Measurements from ENCODE around the gene GATA5. TPM values are rescaled to one million over a fixed set of nuclear protein-coding genes. Genes with fewer than 3 reads are reported as not detected.

Gene GATA5
- polyA plus RNA-seq, 1 donor from 2014 or later, result not detected

DNA sequence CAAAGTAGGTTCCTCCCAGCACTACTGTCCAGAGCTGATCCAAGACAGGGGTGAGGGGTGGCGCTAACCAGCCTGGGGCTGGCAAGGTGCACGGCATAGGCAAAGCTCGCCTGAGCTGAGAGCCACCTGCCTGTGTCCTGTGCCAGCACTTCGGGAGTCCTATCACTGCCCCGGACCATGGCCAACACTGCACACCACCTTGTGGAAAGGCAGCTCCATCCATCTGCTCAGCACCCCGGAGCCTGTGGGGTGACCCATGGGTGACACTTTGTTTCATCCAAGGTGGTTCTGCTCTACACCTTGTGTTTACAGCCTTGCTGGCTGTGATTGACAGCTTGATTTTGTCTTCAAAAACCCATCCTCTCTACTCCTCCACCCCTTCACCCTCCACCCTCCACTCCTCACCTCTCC, 32.9 kb upstream of the GATA5 start:
- Histone ChIP-seq H4K20me1 (ENCODE audit: insufficient read depth) (no peaks in the 10 kb centered on the region), H3K36me3 (ENCODE audit: insufficient read depth, low read length) (no peaks in the 10 kb centered on the region), H3K9ac (ENCODE audit: low read length) (no peak overlapping the region), H2AFZ (ENCODE audit: low read depth, low read length) (no peak overlapping the region), H3K9me2 (ENCODE audit: insufficient read depth, low read length) (no peaks in the 10 kb centered on the region), H3K27ac (ENCODE audit: low read length) (no peak overlapping the region), H3F3A (ENCODE audit: insufficient read depth, low read length, poor library complexity, severe bottlenecking) (no peaks in the 10 kb centered on the region), H3K4me3 (ENCODE audit: low read length) (no peak overlapping the region), H3K27me3 (ENCODE audit: insufficient read depth, low read depth, low read length) (no peaks in the 10 kb centered on the region), H3K9me3 (ENCODE audit: low read length) (no peaks in the 10 kb centered on the region), H3K4me2 (ENCODE audit: low read length) (no peak overlapping the region), H3K79me2 (replicated peaks; ENCODE audit: insufficient read depth, low read length) (no peaks in the 10 kb centered on the region)
- TF ChIP-seq POLR2AphosphoS5 (IDR thresholded peaks at IDR 0.05), result no peak
- no peak for TF ChIP-seq CTCF (IDR thresholded peaks at IDR 0.05; ENCODE audit: poor library complexity, severe bottlenecking)
- TF ChIP-seq EP300 (conservative IDR thresholded peaks at IDR 0.05; ENCODE audit: poor library complexity, severe bottlenecking), result no peak
- no peak for TF ChIP-seq TAF1 (IDR thresholded peaks at IDR 0.05; ENCODE audit: low read depth)
- TF ChIP-seq REST (IDR thresholded peaks at IDR 0.05; ENCODE audit: borderline replicate concordance), result no peak
- no peak for TF ChIP-seq MXI1 (conservative IDR thresholded peaks at IDR 0.05; ENCODE audit: poor library complexity, severe bottlenecking)
- TF ChIP-seq EZH2 (IDR thresholded peaks at IDR 0.05; ENCODE audit: borderline replicate concordance, insufficient read depth, low read length, poor library complexity, severe bottlenecking), result no peak
- TF ChIP-seq RAD21 (conservative IDR thresholded peaks at IDR 0.05), result no peak
- TF ChIP-seq SMC3 (conservative IDR thresholded peaks at IDR 0.05; ENCODE audit: poor library complexity), result no peak

- Histone ChIP-seq H3K9me3 (ENCODE audit: low read length) (no peaks in the 10 kb centered on the region), H3K27ac (ENCODE audit: low read length) (no peak overlapping the region), H2AFZ (ENCODE audit: low read depth, low read length) (no peak overlapping the region), H3K4me2 (ENCODE audit: low read length) (no peak overlapping the region), H3K27me3 (ENCODE audit: insufficient read depth, low read depth, low read length) (no peaks in the 10 kb centered on the region), H3F3A (ENCODE audit: insufficient read depth, low read length, poor library complexity, severe bottlenecking) (no peaks in the 10 kb centered on the region), H3K4me3 (ENCODE audit: low read length) (no peak overlapping the region), H3K9ac (ENCODE audit: low read length) (no peak overlapping the region), H4K20me1 (ENCODE audit: insufficient read depth) (no peaks in the 10 kb centered on the region), H3K36me3 (ENCODE audit: insufficient read depth, low read length) (no peaks in the 10 kb centered on the region), H3K79me2 (replicated peaks; ENCODE audit: insufficient read depth, low read length) (no peaks in the 10 kb centered on the region), H3K9me2 (ENCODE audit: insufficient read depth, low read length) (no peaks in the 10 kb centered on the region)
- TF ChIP-seq EP300 (conservative IDR thresholded peaks at IDR 0.05; ENCODE audit: poor library complexity, severe bottlenecking), result no peak
- no peak for TF ChIP-seq EZH2 (IDR thresholded peaks at IDR 0.05; ENCODE audit: borderline replicate concordance, insufficient read depth, low read length, poor library complexity, severe bottlenecking)
- no peak for TF ChIP-seq SMC3 (conservative IDR thresholded peaks at IDR 0.05; ENCODE audit: poor library complexity)
- TF ChIP-seq REST (IDR thresholded peaks at IDR 0.05; ENCODE audit: borderline replicate concordance), result no peak
- no peak for TF ChIP-seq CTCF (IDR thresholded peaks at IDR 0.05; ENCODE audit: poor library complexity, severe bottlenecking)
- no peak for TF ChIP-seq RAD21 (conservative IDR thresholded peaks at IDR 0.05)
- no peak for TF ChIP-seq POLR2AphosphoS5 (IDR thresholded peaks at IDR 0.05)
- no peak for TF ChIP-seq TAF1 (IDR thresholded peaks at IDR 0.05; ENCODE audit: low read depth)
- no peak for TF ChIP-seq MXI1 (conservative IDR thresholded peaks at IDR 0.05; ENCODE audit: poor library complexity, severe bottlenecking)
Measured at GRCh38 chr20:62507991-62508640, 32.3 kb upstream of the GATA5 start.
